ENCODE data around the gene CD247. TPM values are rescaled to one million over a fixed set of nuclear protein-coding genes. Genes with fewer than 3 reads are reported as not detected.

Gene CD247
- total RNA-seq, 1 experiment from 2014 or later, result 0.97 TPM

DNA sequence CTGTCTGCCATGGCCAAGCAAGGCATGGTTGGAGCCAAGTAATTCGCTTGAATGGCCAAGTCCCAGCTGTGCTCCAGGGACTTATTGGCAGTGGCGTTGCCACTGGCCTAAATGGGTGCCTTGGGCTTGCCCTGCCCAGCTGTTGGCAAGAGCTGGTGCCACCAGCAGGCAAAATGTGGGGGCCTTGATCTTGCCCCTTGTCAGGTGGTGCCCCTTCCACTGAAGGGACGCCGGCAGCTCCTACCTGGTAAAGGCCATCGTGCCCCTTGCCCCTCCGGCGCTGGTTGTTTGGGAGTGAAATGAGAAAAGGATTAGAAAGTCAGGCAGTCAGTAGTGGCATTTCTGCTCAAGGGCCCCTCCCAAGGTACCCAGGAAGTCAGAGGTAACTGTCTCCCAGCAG, 85.5 kb downstream of the CD247 start:
- Mint-ChIP-seq H3K27ac (ENCODE audit: unreplicated experiment) (no peak overlapping the region), H3K36me3 (ENCODE audit: insufficient read depth, unreplicated experiment) (no peaks in the 10 kb centered on the region), H3K9me3 (ENCODE audit: low read depth, unreplicated experiment) (no peaks in the 10 kb centered on the region), H3K4me1 (ENCODE audit: low read depth, unreplicated experiment) (no peaks in the 10 kb centered on the region), H3K27me3 (ENCODE audit: unreplicated experiment) (no peaks in the 10 kb centered on the region), H3K4me3 (ENCODE audit: low read depth, unreplicated experiment) (no peak overlapping the region)
- DNase-seq, result no peak
- CTCF ChIA-PET, result no interaction called here
- BruUV-seq (replicated peaks), result no TSS peak
- intact Hi-C loops (cut with micrococcal nuclease; ENCODE audit: unreplicated experiment), result loop anchor here (10.0 kb wide), 1 partner anchor 308 kb away; no protein-coding TSS in a partner anchor
- TF ChIP-seq, protein P1, sequence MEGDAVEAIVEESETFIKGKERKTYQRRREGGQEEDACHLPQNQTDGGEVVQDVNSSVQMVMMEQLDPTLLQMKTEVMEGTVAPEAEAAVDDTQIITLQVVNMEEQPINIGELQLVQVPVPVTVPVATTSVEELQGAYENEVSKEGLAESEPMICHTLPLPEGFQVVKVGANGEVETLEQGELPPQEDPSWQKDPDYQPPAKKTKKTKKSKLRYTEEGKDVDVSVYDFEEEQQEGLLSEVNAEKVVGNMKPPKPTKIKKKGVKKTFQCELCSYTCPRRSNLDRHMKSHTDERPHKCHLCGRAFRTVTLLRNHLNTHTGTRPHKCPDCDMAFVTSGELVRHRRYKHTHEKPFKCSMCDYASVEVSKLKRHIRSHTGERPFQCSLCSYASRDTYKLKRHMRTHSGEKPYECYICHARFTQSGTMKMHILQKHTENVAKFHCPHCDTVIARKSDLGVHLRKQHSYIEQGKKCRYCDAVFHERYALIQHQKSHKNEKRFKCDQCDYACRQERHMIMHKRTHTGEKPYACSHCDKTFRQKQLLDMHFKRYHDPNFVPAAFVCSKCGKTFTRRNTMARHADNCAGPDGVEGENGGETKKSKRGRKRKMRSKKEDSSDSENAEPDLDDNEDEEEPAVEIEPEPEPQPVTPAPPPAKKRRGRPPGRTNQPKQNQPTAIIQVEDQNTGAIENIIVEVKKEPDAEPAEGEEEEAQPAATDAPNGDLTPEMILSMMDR (IDR thresholded peaks at IDR 0.05; ENCODE audit: unreplicated experiment), result no peak

DNA sequence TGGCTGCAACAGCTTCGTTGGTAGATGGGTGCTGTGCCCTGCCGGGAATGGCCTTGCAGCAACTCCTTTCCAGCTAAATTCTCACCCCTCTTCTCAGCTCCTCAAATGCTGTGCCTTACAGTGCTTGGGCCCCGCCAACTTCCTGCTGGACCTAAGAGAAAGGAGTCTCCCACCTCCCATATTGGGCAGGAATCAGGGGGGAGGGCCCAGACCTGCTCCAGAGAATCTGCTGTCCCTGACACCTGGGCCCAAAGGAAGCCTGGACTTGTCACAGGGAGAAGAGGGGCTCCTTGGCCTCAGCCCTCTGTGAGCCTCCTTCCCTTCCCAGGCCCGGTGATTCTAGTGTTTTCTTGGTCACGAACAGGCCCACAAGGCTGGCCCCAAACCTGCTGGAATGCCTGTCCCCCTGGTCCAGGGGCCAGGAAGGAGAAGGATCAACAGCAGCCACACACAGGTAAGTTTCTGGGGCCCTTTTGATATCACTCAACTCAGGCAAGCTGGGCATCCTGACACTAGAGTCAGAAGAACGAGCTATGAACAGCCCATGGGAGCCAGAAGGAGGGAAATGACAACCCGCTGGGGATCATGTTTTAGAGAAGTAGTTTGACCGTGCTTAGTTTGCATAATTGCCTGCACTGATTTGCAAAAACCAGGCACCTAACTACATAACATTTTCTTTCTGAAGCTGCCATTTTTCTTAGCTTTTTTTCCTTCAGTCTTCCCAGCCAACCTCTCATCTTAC, 86.2 kb downstream of the CD247 start:
- Mint-ChIP-seq H3K27me3 (ENCODE audit: unreplicated experiment) (no peaks in the 10 kb centered on the region), H3K4me1 (ENCODE audit: low read depth, unreplicated experiment) (no peaks in the 10 kb centered on the region), H3K4me3 (ENCODE audit: low read depth, unreplicated experiment) (no peak overlapping the region), H3K9me3 (ENCODE audit: low read depth, unreplicated experiment) (no peaks in the 10 kb centered on the region), H3K36me3 (ENCODE audit: insufficient read depth, unreplicated experiment) (no peaks in the 10 kb centered on the region), H3K27ac (ENCODE audit: unreplicated experiment) (no peak overlapping the region)
- intact Hi-C loops (cut with micrococcal nuclease; ENCODE audit: unreplicated experiment), result loop anchor here (10.0 kb wide), 1 partner anchor 307 kb away; no protein-coding TSS in a partner anchor
- TF ChIP-seq, protein P1 (IDR thresholded peaks at IDR 0.05; ENCODE audit: unreplicated experiment), result no peak
- CTCF ChIA-PET, result no interaction called here
- no TSS peak for BruUV-seq (replicated peaks)
- DNase-seq, result no peak

DNA sequence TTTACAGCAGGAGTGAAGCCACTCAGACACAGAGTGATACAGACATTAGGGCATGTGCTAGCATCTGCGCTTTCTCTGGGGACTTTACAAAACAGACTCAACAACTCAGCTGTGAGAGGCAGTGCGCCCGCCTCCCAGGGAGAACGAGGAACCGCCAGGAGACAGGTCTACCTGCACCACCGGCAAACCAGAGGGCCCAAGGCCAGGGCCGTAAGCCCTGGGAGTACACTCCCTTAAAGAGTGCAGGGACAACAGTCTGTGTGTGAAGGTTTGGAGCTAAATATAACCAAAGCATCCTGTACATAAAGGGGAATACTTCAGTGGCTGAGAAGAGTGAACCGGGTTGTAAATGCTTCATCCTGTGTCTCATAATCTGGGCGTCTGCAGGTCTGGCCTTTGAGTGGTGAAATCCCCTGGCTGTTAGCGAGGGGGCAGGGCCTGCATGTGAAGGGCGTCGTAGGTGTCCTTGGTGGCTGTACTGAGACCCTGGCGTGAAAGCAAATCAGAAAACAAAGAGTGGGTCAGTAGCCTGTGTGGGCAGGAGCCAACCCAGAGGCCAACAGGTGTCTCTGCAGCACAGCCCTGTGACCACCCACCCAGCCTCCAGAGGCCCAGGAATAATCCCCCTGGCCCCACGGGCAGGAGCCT, 86.9 kb downstream of the CD247 start:
- intact Hi-C loops (cut with micrococcal nuclease; ENCODE audit: unreplicated experiment), result loop anchor here (10.0 kb wide), 1 partner anchor 307 kb away; no protein-coding TSS in a partner anchor
- H3K9me3 Mint-ChIP-seq (ENCODE audit: low read depth, unreplicated experiment), result no peaks in the 10 kb centered on the region
- H3K4me3 Mint-ChIP-seq (ENCODE audit: low read depth, unreplicated experiment), result no peak overlapping the region
- TF ChIP-seq, protein P1 (IDR thresholded peaks at IDR 0.05; ENCODE audit: unreplicated experiment), result no peak
- no peaks in the 10 kb centered on the region for H3K4me1 Mint-ChIP-seq (ENCODE audit: low read depth, unreplicated experiment)
- CTCF ChIA-PET, result no interaction called here
- DNase-seq, result no peak
- no TSS peak for BruUV-seq (replicated peaks)
- H3K36me3 Mint-ChIP-seq (ENCODE audit: insufficient read depth, unreplicated experiment), result no peaks in the 10 kb centered on the region
- no peaks in the 10 kb centered on the region for H3K27me3 Mint-ChIP-seq (ENCODE audit: unreplicated experiment)
- H3K27ac Mint-ChIP-seq (ENCODE audit: unreplicated experiment), result no peak overlapping the region

DNA sequence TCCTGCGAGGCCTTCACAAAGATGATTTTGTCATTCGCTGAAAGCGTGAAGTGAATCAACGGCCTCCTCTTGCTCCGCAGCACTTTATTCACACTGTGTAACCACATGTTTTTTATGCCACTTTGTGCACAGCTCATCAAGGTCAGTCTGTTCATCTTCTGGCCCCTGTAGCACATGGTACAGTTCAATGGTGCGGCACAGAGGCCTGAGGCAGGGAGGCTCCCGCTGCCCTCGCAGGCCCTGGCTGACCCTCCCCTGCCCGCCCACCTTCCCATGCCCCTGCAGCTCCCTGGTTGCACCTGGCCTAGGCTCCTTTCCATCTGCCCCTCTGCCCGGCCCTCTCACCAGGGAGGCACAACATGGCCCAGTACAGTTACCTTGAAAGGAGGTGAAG, 87.5 kb downstream of the CD247 start:
- Mint-ChIP-seq H3K4me1 (ENCODE audit: low read depth, unreplicated experiment) (no peaks in the 10 kb centered on the region), H3K9me3 (ENCODE audit: low read depth, unreplicated experiment) (no peaks in the 10 kb centered on the region), H3K27ac (ENCODE audit: unreplicated experiment) (no peak overlapping the region), H3K4me3 (ENCODE audit: low read depth, unreplicated experiment) (no peak overlapping the region), H3K27me3 (ENCODE audit: unreplicated experiment) (no peaks in the 10 kb centered on the region), H3K36me3 (ENCODE audit: insufficient read depth, unreplicated experiment) (no peaks in the 10 kb centered on the region)
- TF ChIP-seq, protein P1 (IDR thresholded peaks at IDR 0.05; ENCODE audit: unreplicated experiment), result no peak
- intact Hi-C loops (cut with micrococcal nuclease; ENCODE audit: unreplicated experiment), result loop anchor here (10.0 kb wide), 1 partner anchor 306 kb away; no protein-coding TSS in a partner anchor
- no TSS peak for BruUV-seq (replicated peaks)
- CTCF ChIA-PET, result no interaction called here
- no peak for DNase-seq
